Stimulated activated CD4-positive, alpha-beta T cell treated with anti-CD3 and anti-CD28 coated beads, Interleukin-4, amount 100 ng/mL, for 24 hours (primary cell): ENCODE data around the gene PHLDB3.
A peak's percentile ranks its signal among the peaks of the same experiment; 100 is the strongest.
"Not testable (repeated sequence)": the region's sequence is repeated elsewhere in the genome, so short reads cannot be mapped to it uniquely, and the experiment has no call there.

ENCODE experiments used
- DNase-seq: peaks from one replicate; pipeline ENCODE4 v3.0.0-alpha.2; 2020

PHLDB3 gene

GRCh38 chr19:43466793-43467192 is 37.8 kb downstream of the PHLDB3 start:
- no peak for DNase-seq

- no peak for DNase-seq
Measured at GRCh38 chr19:43465468-43466120, 39.0 kb downstream of the PHLDB3 start, which contains the start of gene LYPD3. LYPD3 (minus strand) TSS chr19:43465608; CDS start chr19:43465571, 37 bp downstream.

DNA sequence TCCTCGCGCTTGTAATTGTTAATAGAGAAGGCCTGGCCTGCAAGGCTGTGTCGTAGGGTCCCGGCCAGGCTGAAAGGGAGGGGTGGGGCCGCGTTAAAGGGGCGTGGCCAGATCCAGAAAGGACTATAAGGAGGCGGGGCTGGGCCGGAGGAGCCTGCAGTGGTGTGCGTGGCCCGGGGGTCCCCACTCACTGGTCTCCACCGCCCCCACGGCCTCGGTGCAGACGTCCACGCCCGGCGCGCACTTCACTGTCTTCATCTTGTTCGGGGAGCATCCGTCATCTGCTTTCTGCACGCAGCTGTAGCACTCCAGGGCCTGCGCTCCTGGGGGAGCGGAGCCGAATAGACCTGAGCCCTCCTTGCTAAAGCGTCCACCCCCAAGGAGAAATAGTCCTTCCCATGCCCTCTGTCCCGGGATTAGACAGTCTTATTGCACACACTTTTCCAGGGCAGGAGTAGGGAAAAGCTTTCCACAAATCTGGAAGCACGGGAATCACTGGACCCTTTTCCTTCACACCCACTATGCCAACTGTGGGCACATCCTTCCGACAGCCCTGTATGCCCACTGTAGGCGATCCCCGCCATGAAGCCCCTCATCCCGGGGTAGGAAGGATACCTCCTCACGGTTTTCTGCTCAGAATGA is 40.3 kb downstream of the PHLDB3 start:
- DNase-seq, result peak; percentile 72

DNA sequence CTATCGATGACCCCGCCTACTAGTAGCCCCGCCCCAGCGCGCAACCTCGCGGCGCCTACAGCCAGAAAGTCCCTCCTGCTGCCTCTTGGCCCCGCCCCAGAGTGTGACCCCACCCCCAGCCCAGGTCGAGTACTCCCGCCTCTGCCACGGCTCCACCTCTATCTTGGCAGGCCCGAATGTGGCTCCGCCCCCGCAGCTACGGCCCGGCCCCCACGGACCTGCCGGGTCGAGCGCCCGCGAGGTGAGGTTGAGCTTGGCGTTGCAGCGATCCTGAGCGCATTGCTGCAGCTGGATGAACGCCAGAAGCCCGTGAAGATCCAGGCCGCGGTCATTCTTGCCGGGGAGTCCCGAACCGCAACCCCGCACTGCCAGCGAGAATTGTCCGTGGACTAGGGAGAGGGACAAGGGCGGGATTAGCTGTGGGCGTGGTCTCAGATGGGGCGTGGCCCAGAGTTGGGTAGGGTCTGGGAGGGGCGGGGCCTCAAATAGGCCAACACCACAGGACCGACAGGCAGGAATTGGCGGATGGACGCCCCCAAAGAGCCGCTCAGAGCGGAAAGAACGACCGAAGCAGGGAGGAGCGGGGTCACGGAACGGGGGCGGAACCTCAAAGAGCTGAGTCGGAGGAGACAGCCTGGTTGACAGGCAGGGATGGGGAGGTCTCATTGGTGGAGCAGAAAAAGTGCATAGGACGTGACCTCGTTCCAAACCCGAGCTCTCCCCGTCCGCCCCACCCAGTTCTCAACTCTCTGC is 41.0 kb downstream of the PHLDB3 start:
- peak; percentile 98 for DNase-seq

DNA sequence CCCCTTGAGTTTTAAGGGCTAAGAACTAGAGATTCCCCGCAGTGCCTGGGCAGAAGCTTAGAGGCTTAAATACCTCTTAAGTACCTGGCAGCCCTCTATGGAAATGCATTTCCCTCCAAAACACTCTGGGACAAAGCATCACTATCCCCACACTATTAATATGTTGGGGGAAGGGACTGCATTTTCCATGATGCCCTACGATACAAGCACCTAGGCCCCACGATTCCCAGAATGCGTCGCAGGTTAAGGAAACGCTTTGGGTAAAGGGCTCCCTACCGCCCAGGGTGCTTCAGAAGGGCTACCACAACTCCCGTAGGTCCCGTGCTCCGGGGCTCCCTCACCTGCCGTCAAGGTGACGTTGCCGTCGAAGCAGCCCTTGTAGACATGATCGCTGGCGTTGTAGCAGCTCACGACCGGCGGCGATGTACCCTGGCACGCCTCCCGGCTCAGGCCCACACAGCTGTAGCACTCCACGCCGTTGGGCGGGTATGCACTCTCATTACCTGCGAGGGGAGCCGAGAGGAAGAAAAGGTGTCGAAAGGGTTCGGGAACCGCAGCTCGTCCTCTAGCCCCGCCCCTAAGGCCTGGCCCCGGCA is 41.7 kb downstream of the PHLDB3 start:
- DNase-seq, result no peak

DNA sequence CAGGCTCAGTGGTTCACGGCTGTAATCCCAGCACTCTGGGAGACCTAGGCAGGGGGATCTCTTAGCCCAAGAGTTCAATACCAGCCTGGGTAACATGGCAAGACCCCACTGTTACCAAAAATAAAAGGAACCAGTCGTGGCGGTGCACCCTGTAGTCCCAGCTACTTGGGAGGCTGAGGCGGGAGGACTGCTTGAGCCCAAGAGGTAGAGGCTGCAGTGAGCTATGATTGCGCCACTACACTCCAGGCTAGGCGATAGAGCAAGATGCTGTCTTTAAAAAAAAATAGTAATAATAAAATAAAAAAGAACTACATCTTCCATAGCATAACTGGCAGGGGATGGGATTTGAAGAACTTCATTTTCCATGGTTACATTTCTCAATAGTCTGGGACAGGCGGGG is 42.2 kb downstream of the PHLDB3 start:
- no peak for DNase-seq

- no peak for DNase-seq
Measured at GRCh38 chr19:43461303-43461702, 43.2 kb downstream of the PHLDB3 start.

- DNase-seq, result no peak
Measured at GRCh38 chr19:43460362-43461016, 44.1 kb downstream of the PHLDB3 start.

DNA sequence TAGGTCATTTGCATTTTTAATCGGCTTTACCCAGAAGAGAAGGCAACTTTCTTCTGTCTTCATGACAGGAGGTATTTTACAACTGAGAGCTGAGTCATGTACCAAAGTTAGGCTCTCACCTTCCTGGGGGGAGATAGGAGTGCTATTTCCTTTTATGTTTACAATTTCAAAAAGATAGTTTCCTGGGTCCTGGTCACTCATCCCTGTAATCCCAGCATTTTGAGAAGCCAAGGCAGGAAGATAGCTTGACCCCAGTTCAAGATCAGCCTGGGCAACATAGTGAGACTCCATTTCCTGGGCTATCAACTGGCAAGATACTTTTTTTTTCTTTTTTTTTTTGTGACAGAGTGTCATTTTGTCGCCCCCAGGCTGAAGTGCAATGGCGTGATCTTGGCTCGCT is 46.7 kb downstream of the PHLDB3 start:
- no peak for DNase-seq

GRCh38 chr19:43455321-43456113 is 49.0 kb downstream of the PHLDB3 start:
- DNase-seq, result no peak

- no peak for DNase-seq
Measured at GRCh38 chr19:43454031-43454430, 50.5 kb downstream of the PHLDB3 start.

- no peak for DNase-seq
Measured at GRCh38 chr19:43452582-43452981, 52.0 kb downstream of the PHLDB3 start.

GRCh38 chr19:43450545-43450997 is 54.0 kb downstream of the PHLDB3 start:
- no peak for DNase-seq

- DNase-seq, result no peak
Measured at GRCh38 chr19:43447655-43448054, 56.9 kb downstream of the PHLDB3 start.

- peak; percentile 82 for DNase-seq
Measured at GRCh38 chr19:43446746-43447489, 57.6 kb downstream of the PHLDB3 start.

DNA sequence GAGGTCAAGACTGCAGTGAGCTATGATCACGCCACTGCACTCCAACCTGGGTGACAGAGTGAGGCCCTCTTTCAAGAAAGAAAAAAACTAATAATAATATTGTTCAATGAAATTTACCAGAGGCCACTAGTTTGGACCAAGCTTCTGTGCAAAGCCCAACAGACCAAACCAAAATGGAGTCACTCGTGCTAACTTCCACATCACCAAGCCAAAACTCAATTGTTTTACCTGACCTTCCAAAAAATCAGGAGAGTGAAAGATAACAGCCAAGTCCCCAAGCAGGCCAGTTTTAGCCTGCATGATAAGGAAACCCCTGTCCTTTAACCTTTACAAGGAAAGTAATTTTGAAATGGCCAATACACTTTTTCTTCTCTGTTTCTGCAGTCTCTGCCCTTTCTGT is 59.1 kb downstream of the PHLDB3 start:
- no peak for DNase-seq

DNA sequence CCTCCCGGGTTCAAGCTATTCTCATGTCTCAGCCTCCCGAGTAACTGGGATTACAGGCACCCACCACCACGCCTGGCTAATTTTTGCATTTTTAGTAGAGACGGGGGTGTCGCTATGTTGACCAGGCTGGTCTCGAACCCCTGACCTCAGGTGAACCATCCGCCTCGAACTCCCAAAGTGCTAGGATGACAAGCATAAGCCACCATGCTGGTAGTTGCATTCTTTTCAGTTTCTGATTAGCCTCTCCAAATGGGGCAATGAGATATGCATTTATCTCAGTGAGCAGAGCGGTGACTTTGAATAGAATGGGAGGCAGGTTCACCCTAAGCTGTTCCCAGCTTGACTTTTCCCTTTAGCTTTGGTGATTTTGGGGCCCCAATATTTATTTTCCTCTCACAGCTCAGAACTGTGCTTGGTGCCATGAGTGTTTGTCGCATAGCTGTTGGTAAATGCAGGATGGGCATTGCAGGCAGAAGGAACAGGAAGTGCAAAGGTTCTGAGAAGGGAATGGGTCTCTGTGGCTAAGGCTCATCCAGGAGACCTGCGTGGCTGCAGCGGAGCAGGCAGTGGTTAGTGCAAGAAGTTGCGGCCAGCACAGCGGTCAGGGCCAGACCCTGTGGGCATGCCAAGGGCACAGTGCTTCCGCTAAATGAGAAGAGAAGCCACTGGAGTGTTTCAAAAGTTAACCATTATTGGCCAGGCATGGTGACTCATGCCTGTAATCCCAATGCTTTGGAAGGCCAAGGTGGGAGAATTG is 59.8 kb downstream of the PHLDB3 start:
- no peak for DNase-seq

DNA sequence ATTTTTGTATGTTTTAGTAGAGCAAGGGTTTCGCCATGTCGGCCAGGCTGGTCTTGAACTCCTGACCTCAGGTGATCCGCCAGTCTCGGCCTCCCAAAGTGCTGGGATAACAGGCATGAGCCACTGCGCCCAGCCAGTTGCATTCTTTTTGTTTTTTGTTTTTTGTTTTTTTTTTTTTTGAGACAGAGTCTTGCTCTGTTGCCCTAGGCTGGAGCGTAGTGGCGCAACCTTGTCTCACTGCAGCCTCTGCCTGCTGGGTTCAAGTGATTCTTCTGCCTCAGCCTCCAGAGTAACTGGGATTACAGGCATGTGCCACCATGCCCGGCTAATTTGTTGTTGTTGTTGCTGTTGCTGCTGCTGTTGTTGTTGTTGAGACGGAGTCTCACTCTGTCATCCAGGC is 60.5 kb downstream of the PHLDB3 start:
- not testable (repeated sequence) for DNase-seq

DNA sequence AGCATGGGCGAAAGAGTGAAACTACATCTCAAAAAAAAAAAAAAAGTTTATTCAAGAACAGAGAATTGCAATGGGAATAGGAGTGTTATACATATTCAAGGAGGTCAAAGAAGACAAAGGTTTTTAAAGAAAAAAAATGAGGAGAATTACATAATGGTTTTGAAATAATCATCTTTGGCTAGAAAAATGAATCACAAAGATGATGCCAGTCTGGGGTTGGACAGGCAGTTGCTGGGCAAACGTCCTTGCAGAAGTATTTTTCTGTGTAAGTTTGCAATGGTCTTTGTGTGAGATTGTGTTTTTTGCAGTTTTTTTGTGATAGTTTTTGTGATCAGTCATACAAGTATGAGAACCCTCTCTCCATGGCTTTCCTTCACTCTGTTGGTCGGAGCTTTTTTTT is 62.8 kb downstream of the PHLDB3 start:
- DNase-seq, result no peak

DNA sequence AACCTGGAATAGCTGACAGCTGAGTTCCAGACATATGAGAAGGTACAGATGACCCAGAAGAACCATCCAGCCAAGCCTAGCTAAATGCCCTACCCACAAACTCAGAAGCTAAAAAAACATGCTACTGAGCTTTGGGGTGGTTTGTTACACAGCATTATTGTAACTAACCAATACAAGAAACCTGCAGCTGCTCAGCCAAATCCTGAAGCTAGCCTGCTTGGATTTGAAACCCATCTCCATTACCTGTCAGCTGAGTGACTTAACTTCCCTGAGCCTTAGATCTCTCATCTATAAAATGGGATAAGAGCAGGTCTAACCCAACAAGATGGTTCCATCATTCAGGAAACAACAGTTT is 64.9 kb downstream of the PHLDB3 start:
- DNase-seq, result no peak
